GM12891 (cell line): ENCODE data around the gene KLK12.

Source experiments
- POLR2A ChIP-seq: IDR thresholded peaks from 2 replicates; pipeline ENCODE4 v1.6.1; 2011; ENCODE audit warnings: low read depth, low read length, control low read depth
- POLR2AphosphoS5 ChIP-seq: IDR thresholded peaks from 2 replicates; pipeline ENCODE4 v1.6.1; 2011; ENCODE audit warnings: low read depth, low read length, control low read depth

DNA sequence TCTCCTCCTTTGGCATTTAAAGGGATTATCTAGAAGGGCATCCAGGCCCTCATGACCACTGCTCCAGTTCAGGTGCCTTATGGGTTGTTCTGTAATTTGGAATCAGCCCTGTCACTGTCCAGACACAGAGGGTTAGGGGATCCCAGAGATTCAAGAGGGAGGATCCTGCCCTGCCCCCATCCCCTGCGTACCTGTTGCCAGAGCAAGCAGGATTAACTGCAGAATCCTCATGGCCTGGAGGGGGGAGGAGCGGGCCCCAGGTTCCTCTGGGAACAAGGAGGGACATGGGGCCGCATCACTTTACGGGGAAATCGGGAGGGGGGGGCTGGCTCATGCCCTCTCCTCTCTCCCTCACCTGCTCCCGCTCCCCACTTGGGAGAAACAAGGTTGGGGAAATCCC is 9.4 kb downstream of the KLK12 start:
- no peak for TF ChIP-seq POLR2AphosphoS5
- TF ChIP-seq POLR2A, result no peak
